HG03521 (cell line): ENCODE measurements around the gene LIPC.

ENCODE experiments used
- ATAC-seq: cut with Tn5 transposase; IDR thresholded peaks from one replicate; pipeline ENCODE4 v1.9.1; 2021; ENCODE audit warnings: mild to moderate bottlenecking, moderate library complexity; ENCODE audit not compliant: unreplicated experiment

The LIPC gene

GRCh38 chr15:58530056-58530590, 98.3 kb downstream of the LIPC start:
- ATAC-seq: no peak

GRCh38 chr15:58532126-58532525, 100.3 kb downstream of the LIPC start:
- ATAC-seq: no peak

- no peak for ATAC-seq
Measured at GRCh38 chr15:58534556-58534955, 102.8 kb downstream of the LIPC start.

GRCh38 chr15:58535337-58535736, 103.5 kb downstream of the LIPC start:
- ATAC-seq: no peak

GRCh38 chr15:58535894-58536293, 104.1 kb downstream of the LIPC start:
- no peak for ATAC-seq

- ATAC-seq: no peak
Measured at GRCh38 chr15:58536414-58536813, 104.6 kb downstream of the LIPC start.

- ATAC-seq: no peak
Measured at GRCh38 chr15:58537033-58537432, 105.2 kb downstream of the LIPC start.

GRCh38 chr15:58538225-58538727, 106.5 kb downstream of the LIPC start:
- no peak for ATAC-seq

- no peak for ATAC-seq
Measured at GRCh38 chr15:58538901-58539300, 107.1 kb downstream of the LIPC start.

GRCh38 chr15:58539548-58539947, 107.8 kb downstream of the LIPC start:
- ATAC-seq: no peak

- ATAC-seq: no peak
Measured at GRCh38 chr15:58541410-58542087, 109.8 kb downstream of the LIPC start.

GRCh38 chr15:58543664-58544335, 112.0 kb downstream of the LIPC start:
- no peak for ATAC-seq

- ATAC-seq: no peak
Measured at GRCh38 chr15:58544756-58545155, 113.0 kb downstream of the LIPC start.

GRCh38 chr15:58545307-58546065, 113.7 kb downstream of the LIPC start:
- ATAC-seq: no peak

- ATAC-seq: no peak
Measured at GRCh38 chr15:58546066-58546591, 114.3 kb downstream of the LIPC start.

- no peak for ATAC-seq
Measured at GRCh38 chr15:58546635-58547627, 115.1 kb downstream of the LIPC start.

GRCh38 chr15:58547628-58548307, 116.0 kb downstream of the LIPC start:
- no peak for ATAC-seq

GRCh38 chr15:58548308-58549012, 116.7 kb downstream of the LIPC start:
- no peak for ATAC-seq
